HG03432 (cell line): ENCODE measurements around the gene NET1.
"Not testable (repeated sequence)": the region's sequence is repeated elsewhere in the genome, so short reads cannot be mapped to it uniquely, and the experiment has no call there.

ENCODE experiments used
- ATAC-seq: cut with Tn5 transposase; IDR thresholded peaks from one replicate; pipeline ENCODE4 v1.9.1; 2021; ENCODE audit warnings: mild to moderate bottlenecking, moderate library complexity; ENCODE audit not compliant: unreplicated experiment

The NET1 gene

DNA sequence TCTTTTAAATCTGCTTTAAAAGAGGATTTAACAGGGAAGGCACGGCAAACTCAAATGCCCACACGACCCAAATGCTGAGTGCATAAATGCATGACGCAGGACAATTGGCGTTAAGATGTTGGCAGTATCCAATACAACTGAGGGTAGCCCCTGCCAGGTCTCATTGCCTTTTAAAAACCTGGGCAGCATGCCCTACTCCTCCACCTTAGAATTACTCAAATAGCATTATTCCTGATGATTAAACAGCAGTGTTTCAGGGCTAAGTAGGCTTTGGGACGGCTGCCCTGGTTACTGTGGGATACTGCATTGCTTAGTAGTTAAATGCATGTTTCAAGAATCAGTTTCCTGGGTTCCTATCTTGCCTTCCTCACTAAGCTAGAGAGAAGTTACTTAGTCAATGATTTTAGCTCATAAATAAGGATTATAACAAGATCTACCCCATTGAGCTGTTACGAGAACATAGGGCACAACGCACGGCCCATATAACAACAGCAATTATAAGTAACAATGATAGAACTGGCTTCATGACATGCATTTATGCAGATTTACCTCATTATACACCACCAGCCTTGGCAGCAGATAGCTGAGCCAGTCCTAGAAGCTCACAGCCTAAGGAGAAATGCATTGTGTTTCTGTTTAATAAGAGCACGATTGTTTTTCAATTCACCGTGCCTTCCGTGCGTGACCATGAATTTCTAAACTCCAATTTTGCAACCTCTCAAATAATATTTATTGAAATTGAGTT, 15.6 kb upstream of the NET1 start:
- no peak for ATAC-seq

DNA sequence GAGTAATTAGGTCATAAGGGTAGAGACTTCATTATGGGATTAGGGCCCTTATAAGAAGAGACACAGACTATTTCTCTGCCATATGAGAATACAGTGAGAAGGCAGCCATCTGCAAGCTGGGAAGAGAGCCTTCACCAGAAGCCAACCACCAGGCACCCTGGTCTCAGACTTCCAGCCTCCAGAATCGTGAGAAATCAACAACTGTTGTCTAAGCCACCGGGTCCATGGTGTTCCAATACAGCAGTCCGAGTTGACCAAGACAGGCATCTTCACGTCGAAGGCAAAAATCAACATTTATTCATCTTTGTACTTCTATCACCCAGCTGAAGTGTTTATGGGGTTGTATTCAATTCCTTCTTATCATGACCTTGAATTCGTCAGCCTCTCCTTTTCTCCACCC, 13.0 kb upstream of the NET1 start:
- no peak for ATAC-seq

DNA sequence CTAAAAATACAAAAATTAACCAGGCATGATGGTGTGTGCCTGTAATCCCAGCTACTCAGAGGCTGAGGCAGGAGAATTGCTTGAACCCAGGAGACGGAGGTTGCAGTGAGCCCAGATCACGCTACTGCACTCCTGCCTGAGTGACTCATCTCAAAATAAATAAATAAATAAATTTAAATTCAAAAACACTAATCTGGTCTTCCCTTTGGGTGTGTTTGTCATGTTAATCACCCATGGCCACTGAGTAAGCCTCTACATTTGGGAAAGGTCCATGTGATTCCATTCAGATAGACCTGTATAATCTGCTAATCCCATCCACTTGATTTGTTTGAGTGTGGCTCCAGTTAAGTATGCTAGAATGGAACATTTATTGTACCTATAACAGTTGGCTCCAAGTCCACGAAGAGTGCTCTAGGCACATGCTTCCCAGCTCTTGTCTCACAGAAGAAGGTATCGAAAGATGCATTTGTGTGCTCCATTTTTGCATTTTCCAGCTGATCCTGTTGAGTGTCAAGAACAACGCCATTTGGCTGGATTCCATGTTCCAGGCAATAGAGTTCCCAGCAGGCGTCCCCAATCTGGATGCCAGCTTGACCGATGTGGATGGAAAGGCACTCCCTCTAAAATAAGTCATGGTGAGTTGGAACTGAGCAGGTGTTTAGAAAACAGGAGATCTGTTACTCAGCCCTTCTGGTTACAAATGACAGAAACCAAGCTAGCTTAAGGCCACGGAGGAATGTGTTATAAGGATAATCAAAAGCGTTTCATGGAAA, 11.7 kb upstream of the NET1 start:
- no peak for ATAC-seq

DNA sequence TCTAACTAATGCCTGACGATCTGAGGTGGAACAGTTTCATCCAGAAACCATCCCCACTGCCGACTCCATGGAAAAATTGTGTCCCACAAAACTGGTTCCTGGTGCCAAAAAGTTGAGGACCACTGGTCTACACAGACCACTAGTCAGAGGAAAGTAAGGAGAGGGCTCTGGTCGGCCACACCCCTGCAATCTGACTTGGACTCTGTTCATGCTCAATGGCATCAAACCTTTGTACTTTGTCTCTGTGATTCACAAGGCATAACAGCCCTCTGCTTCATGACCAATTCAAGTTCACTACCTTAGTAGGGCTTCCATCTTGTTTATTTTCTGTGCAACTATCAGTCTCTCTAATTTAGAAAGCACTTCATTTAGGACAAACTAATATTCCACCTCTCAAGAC, 9.6 kb upstream of the NET1 start:
- ATAC-seq, result no peak

DNA sequence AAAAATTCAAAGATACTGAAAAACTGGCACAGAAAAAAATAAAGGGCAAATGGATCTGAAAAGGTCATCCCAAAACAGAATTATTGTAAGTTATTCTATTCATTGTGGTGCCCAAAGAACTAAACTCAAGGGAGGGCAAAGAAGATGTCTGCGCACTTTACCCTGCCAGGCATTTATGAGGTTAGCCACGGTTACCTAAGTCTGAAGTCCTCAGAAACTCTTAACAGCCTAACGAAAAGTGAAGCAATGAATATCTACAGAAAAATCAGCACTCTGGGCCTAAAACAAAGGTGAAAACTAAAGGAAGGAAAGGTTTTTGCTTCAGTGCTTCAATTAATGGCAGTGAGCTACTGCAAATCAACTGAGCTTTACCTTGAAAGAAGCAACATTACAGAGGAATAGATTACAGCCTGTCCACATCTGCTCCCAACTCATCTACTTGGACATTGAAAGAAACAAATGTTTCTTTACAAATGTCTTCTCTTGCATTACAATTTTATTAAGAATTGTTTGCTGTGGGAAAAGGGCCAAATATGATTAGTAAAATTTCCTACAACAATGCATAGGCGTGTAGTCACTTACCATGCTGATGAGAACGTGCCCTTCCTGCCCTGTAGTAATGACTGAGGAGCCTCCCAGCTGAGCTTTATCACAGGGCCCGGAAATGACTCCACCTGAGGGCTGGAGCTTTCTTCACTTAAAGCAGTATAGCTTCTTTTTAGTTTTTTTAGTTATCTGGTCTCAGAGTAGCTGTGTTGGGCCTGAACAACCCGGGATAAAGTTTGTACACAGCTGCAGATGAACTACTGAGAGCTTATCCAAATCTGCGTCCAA, 7.9 kb upstream of the NET1 start, which contains the start of gene TUBAL3:
Gene TUBAL3, minus strand, starts transcription at position 621 of the 834 bp plus-strand sequence. Its CDS starts 36 bp downstream, at position 585.
- no peak for ATAC-seq

DNA sequence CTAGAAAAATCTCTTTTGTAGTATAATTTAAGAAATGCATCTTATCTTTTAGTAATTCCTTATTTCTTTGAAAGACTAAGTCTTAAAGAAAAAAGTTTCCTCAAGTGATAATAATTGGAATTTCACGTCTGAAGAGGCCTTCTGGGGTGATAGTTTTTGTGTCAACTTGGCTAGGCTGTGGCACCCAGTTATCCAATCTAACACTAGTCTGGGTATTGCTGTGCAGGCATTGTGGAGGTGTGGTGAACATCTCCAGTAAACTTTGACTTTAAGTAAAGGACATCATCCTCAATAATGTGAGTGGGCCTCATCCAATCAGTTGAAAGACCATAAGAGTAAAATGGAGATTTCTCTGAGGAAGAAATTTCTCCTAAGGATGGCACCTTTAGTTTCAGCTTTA, 5.4 kb upstream of the NET1 start:
- no peak for ATAC-seq

DNA sequence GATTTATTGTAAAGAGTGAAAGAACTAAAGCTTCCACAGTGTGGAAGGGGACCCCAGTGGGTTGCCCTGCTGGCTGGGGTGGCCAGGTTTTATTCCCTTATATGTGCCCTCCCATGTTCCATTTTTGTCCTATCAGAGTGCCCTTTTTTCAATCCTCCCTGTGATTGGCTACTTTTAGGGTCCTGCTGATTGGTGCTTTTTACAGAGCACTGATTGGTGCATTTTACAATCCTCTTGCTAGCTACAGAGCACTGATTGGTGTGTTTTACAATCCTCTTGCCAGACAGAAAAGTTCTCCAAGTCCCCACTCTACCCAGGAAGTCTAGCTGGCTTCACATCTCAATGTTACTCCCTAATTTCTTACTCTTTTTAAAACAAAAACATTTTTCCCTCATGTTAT, 1.6 kb upstream of the NET1 start:
- not testable (repeated sequence) for ATAC-seq

DNA sequence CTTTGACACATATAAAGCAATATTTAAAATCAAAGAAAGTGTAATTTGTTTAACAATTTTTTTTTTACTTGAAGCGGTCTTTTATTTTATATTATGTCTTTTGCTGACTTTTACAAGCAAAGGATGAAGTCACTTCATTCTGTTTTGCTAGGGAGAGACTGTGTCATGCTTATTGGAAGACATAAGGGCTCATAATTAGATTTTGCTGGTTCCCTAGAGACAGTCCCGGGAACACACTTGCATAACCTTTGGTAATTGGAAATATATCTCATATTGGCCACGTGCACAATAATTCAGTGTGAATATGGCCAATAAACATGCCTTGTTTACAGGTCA, 448 bp upstream of the NET1 start:
- no peak for ATAC-seq

DNA sequence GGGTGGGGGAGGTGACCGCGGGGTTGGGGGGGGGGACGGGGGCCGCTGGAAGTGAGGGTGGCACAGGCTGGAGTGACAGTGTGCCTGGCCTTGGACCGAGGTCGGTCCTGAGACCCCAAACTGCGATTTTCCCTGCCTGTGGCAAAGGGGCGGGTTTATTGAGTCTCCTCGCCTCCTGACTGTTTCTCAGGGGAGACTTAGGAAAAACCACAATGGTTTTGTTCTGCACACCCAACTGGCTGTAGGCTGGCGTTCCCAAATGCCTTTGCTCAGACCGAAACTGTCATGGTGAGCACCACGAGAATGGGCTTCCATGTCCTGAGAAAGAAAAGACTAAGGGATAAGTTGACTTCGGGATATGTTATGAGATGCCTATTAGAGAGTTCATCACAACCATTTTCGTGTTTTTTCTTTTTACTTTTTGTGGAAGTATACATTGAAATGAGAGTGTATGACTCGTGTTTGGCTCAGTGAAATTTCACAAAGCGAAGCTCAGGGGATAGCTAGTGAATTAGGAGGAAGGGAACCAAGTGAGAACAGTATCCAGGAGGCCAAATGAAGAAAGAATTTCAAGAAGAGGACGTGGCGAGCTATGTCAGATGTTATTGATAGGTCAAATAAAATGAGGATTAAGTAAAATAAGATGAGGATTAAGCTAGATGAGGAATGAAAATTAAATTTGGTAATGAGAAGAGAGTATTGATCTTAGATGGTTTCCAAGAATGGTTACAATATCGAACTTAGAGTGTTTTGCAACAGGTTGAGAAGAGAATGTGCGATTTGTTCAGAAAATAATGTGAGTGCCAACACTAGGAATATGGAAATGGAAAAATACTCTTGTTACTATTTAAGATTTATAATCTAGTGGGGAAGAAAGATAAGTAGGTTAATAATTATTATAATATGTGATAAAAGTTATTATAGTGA, 918 bp downstream of the NET1 start:
- no peak for ATAC-seq

DNA sequence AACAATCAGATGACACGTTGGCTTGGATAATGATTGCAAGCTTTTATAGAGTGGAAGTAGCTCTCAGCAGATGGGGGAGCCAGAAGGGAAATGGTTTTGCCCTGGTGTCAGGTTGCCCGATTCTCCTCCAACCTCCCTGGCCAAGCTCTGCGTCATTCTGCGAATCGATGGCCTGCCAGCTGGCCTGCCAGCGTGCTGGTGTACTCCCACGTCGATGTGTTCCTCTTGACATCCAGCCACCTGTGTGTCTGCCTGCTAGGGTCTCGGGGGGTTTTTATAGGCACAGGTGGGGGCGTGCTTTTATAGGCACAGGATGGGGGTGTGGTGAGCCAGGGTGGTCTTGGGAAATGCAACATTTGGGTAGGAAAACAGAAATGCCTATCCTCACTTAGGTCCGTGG, 4.6 kb downstream of the NET1 start:
- no peak for ATAC-seq

DNA sequence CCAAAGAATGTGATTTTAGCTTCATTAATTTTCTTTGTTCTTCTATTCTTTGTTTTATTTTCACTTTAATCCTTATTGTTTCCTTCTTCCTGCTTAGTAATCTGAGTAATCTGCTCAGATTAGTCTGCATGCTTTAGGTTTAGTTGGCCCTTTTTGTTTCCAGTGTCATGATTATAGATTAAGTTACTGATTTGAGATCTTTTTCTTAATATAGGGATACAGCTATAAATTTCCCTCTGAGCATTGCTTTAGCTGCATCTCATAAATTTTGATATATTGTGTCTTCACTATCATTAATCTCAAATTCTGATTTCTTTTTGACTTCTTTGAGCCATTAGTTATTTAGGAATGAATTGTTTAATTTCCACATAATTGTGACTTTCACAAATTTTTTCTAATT, 6.2 kb downstream of the NET1 start:
- no peak for ATAC-seq

DNA sequence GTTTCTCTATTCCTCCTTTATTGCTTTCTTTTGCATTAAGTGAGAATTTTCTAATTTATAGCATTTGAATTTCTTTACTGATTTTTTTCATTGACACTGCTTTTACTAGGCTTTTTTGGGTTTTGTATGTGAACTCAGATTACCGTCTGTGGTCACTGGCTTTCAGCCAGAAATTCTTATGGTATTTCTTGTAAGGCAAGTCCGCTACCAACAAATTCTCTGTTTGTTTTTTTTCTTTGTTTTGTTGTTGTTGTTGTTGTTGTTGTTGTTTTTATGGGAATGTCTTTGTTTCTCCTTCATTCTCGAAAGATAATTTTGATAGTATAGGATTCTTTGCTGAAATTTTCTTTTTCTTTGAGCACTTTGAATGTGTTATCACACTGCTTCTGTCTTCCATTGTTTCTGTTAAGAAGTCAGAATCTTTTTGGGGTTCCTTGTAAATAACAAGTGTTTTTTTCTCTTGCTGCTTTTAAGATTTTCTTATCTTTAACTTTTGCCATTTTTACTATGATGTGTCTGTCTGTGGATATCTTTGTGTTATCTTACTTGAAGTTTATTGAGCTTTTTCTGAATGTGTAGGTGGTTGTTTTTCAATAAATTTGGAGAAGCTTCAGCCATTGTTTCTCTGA, 7.2 kb downstream of the NET1 start:
- ATAC-seq, result no peak

DNA sequence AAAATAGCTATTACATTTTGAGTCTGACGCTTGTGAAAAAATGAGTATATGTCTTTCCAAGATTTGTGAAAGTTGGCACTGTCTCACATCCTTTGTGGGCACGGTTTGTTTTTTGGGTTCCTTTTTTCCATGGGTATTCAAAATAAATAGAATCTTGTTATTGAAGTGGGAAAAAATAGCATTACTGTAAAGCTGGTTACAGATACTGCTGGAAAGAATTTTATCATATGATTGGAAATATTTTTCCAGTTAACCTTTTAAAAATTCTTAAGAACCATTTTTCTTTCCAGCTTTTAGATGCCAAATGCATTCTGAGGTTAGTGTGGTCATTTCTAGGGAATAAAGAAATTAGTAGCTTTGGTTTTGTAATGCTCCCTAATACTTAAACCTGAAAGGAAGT, 11.4 kb downstream of the NET1 start:
- no peak for ATAC-seq

DNA sequence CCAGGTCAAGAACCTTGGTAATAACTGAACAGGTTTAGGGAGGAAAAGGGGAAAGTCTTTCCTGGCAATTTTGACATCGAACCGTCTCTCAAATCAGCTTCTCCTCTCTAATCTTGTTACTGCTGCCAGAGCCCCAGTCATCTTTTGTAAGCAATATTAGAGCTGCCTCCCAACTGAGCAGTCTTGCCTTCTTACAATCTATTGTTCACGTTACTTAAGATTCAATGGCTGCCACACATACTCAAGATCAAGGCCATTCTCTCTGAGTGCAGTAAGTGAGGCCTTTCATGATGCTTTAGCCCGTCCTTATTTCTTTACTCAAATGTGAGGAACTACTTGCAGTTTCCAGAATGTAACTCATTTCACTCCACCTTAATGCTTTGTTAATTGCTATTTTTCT, 12.4 kb downstream of the NET1 start:
- ATAC-seq, result no peak

DNA sequence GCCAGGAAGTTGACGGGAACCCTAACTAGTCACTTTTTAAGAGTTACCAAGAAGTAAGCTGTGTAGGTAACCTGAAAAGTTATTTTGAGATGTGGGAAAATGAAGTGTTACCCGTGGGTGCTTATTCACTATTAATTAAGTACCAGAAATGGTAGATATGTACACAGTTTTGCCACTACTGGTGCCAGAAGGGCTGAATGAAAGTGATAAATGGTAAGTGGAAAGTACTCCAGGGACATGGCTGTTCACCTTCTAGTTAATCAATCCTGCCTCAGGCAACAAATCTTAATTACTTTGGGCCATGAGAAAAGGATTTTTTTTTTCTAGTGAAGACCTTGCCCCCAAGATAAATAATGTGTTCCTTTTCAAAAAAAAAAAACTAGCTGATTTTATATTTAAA, 15.8 kb downstream of the NET1 start:
- ATAC-seq, result no peak

DNA sequence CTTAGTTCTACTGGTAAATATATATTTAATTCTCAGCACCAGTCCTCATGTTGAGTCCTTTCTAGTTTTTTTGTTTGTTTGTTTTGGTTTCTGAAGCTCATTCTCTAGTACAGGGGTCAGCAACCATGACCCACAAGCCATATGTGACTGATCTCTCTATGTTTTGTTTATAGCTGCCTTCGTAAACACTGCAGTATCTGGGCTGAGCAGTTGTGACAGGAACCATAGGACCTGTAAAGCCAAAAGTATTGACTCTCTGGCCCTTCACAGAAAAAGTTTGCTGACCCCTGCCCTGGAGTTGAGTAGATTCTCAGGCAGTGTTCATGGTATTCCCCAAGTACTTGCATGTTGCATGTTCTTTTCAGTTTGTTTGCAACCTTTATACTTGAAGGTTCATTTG, 20.8 kb downstream of the NET1 start:
- no peak for ATAC-seq

DNA sequence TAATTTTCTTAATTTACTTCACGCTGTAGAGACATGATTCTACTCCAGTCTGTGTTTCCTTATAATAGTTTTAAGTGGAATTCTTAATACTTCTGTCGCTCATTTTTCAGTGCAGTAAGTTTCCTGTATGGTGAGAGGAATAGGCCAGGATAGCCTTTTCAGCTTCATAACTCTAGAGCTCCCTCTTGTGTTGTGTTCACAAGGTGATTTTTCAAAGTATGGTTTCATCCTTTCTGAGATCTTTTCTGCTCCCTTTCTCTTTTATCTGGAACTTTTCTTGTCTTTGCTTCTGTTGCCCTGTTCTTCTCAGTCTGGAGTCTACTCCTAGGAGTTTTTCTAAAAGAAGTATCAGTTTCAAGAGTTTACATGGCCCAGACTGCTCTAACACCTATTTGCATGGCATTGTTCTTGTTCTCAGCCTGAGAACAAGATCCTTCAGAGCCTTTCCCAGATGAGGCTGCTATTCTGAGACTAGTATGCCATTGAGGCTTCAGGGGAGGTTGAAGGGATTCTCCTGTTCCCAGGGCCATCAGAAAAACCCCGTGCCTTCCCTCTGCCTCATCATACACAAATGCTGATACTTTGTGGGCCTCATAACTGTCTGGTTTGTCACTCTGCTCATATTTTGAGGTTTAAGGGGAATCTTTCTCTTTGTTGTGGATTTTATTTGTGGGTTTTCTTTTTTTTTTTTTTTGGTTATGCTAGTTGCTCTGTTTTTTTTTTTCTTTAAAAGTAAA, 21.8 kb downstream of the NET1 start:
- ATAC-seq, result peak; percentile 69

DNA sequence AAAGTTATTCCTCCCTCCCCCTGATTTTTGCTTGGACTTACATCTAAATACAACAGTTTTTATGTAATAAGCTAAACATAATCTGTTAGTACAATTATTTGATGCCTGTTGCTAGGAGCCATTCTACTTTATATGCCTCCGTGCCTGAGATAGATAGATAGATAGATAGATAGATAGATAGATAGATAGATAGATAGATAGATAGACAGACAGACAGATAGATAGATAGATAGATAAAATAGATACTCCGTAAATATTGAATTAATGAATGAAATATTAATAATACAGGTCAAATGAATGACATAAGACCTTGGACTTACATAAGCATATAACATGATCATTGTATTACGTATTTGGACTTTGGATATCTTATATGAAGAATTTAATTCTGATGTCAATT, 23.0 kb downstream of the NET1 start:
- ATAC-seq, result no peak

DNA sequence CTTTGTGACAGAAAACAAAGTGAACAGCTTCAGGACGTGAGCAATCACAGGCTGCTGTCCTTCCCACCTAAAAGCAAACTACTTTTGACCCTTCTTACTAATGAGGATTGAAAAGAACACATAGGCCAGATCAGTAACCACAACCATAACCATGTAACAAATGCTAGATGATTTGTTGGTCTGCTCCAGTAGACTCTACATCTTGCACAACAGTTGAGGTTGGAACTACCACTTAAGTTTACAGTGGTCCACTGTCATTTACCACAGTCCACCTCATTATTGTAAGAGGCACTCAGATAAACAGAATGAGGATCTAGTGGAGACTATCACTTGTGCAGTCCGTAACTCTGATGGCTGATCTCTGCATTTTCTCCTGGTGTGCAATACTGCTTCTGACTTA, 27.8 kb downstream of the NET1 start:
- ATAC-seq, result no peak

DNA sequence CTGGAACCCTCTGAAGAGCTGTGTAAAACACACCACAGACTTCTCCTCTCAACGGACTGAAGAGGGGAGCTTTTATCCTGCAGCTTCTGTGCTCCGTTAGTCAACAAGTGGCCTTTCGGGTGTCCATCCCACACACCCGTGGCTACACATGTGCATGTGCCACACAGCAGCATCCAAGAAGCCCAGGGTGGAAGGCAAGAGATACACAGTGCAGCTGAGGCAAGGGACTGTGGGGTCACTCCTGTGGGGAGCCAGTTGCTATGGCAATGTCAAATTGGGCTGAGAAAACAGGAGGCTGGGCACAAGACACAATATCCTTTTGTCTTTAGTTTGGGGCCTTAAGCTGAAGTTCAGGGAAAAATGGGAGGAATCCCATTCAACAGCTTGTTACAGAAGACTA, 28.7 kb downstream of the NET1 start:
- ATAC-seq, result no peak
